Activated T-cell treated with anti-CD3 and anti-CD28 coated beads, Interleukin-2, amount 50 U/mL, for 24 hours (primary cell): Measurements from ENCODE around the gene HDHD2.
"Not testable (repeated sequence)": the region's sequence is repeated elsewhere in the genome, so short reads cannot be mapped to it uniquely, and the experiment has no call there.

Experiments used
- DNase-seq: peaks from one replicate; pipeline ENCODE4 v3.0.0-alpha.2; 2020
- H3K27ac Mint-ChIP-seq: 2 replicates; pipeline ENCODE4 v1.8.0; 2020; ENCODE audit warnings: mild to moderate bottlenecking, mixed read lengths
- H3K27me3 Mint-ChIP-seq: 2 replicates; pipeline ENCODE4 v1.8.0; 2020; ENCODE audit warnings: mixed read lengths
- H3K36me3 Mint-ChIP-seq: 2 replicates; pipeline ENCODE4 v1.8.0; 2020; ENCODE audit warnings: low read depth, mixed read lengths
- H3K4me1 Mint-ChIP-seq: 2 replicates; pipeline ENCODE4 v1.8.0; 2020; ENCODE audit warnings: low read depth, mixed read lengths
- H3K4me3 Mint-ChIP-seq: 2 replicates; pipeline ENCODE4 v1.8.0; 2020; ENCODE audit warnings: mild to moderate bottlenecking, moderate library complexity, mixed read lengths
- H3K9me3 Mint-ChIP-seq: 2 replicates; pipeline ENCODE4 v1.8.0; 2020; ENCODE audit warnings: mixed read lengths

Gene HDHD2

GRCh38 chr18:47166294-47166693 lies 16.0 kb upstream of the HDHD2 start:
- peaks cover 47% of the 10 kb centered on the region for H3K36me3 Mint-ChIP-seq
- H3K4me1 Mint-ChIP-seq: peaks cover 50% of the 10 kb centered on the region
- DNase-seq: no peak
- H3K27me3 Mint-ChIP-seq: no peaks in the 10 kb centered on the region
- H3K27ac Mint-ChIP-seq: no peak overlapping the region
- no peaks in the 10 kb centered on the region for H3K9me3 Mint-ChIP-seq
- H3K4me3 Mint-ChIP-seq: no peak overlapping the region

GRCh38 chr18:47163241-47163640 lies 12.9 kb upstream of the HDHD2 start:
- peaks cover 54% of the 10 kb centered on the region for H3K36me3 Mint-ChIP-seq
- H3K27ac Mint-ChIP-seq: peak overlapping the region; percentile 52
- peaks cover 35% of the 10 kb centered on the region for H3K4me1 Mint-ChIP-seq
- no peak for DNase-seq
- H3K9me3 Mint-ChIP-seq: no peaks in the 10 kb centered on the region
- H3K4me3 Mint-ChIP-seq: no peak overlapping the region
- no peaks in the 10 kb centered on the region for H3K27me3 Mint-ChIP-seq

- H3K27ac Mint-ChIP-seq: no peak overlapping the region
- H3K4me3 Mint-ChIP-seq: no peak overlapping the region
- no peaks in the 10 kb centered on the region for H3K27me3 Mint-ChIP-seq
- H3K36me3 Mint-ChIP-seq: peaks cover 71% of the 10 kb centered on the region
- peaks cover 25% of the 10 kb centered on the region for H3K4me1 Mint-ChIP-seq
- no peak for DNase-seq
- H3K9me3 Mint-ChIP-seq: no peaks in the 10 kb centered on the region
Measured at GRCh38 chr18:47160256-47160655, 10.0 kb upstream of the HDHD2 start.

- H3K36me3 Mint-ChIP-seq: peaks cover 73% of the 10 kb centered on the region
- not testable (repeated sequence) for H3K4me1 Mint-ChIP-seq, DNase-seq, H3K9me3 Mint-ChIP-seq, H3K27ac Mint-ChIP-seq, H3K27me3 Mint-ChIP-seq, H3K4me3 Mint-ChIP-seq
Measured at GRCh38 chr18:47158404-47158803, 8.1 kb upstream of the HDHD2 start.

- peaks cover 66% of the 10 kb centered on the region for H3K36me3 Mint-ChIP-seq
- peak overlapping the region; percentile 91 for H3K4me3 Mint-ChIP-seq
- no peak for DNase-seq
- peak overlapping the region; percentile 98 for H3K27ac Mint-ChIP-seq
- peaks cover 42% of the 10 kb centered on the region for H3K4me1 Mint-ChIP-seq
- H3K9me3 Mint-ChIP-seq: no peaks in the 10 kb centered on the region
- no peaks in the 10 kb centered on the region for H3K27me3 Mint-ChIP-seq
Measured at GRCh38 chr18:47151439-47151838, 1.1 kb upstream of the HDHD2 start.

GRCh38 chr18:47150824-47151366 lies 595 bp upstream of the HDHD2 start:
- peaks cover 47% of the 10 kb centered on the region for H3K4me1 Mint-ChIP-seq
- H3K9me3 Mint-ChIP-seq: no peaks in the 10 kb centered on the region
- H3K4me3 Mint-ChIP-seq: peak overlapping the region; percentile 91
- peak overlapping the region; percentile 98 for H3K27ac Mint-ChIP-seq
- H3K36me3 Mint-ChIP-seq: peaks cover 65% of the 10 kb centered on the region
- no peak for DNase-seq
- no peaks in the 10 kb centered on the region for H3K27me3 Mint-ChIP-seq

- Mint-ChIP-seq H3K36me3 (peaks cover 58% of the 10 kb centered on the region), H3K27me3 (no peaks in the 10 kb centered on the region), H3K4me3 (peak overlapping the region; percentile 91), H3K4me1 (peaks cover 58% of the 10 kb centered on the region), H3K27ac (peak overlapping the region; percentile 98), H3K9me3 (no peaks in the 10 kb centered on the region)
- no peak for DNase-seq
Measured at GRCh38 chr18:47149457-47150028, 757 bp downstream of the HDHD2 start.

GRCh38 chr18:47146206-47146605 lies 4.1 kb downstream of the HDHD2 start:
- H3K4me1 Mint-ChIP-seq: peaks cover 65% of the 10 kb centered on the region
- no peaks in the 10 kb centered on the region for H3K27me3 Mint-ChIP-seq
- no peak for DNase-seq
- no peak overlapping the region for H3K27ac Mint-ChIP-seq
- H3K9me3 Mint-ChIP-seq: no peaks in the 10 kb centered on the region
- H3K4me3 Mint-ChIP-seq: no peak overlapping the region
- H3K36me3 Mint-ChIP-seq: peaks cover 58% of the 10 kb centered on the region

GRCh38 chr18:47143899-47144485 lies 6.3 kb downstream of the HDHD2 start:
- DNase-seq: no peak
- Mint-ChIP-seq H3K4me1 (peaks cover 54% of the 10 kb centered on the region), H3K4me3 (no peak overlapping the region), H3K27me3 (no peaks in the 10 kb centered on the region), H3K36me3 (peaks cover 53% of the 10 kb centered on the region), H3K9me3 (no peaks in the 10 kb centered on the region), H3K27ac (no peak overlapping the region)

- no peak overlapping the region for H3K27ac Mint-ChIP-seq
- H3K9me3 Mint-ChIP-seq: no peaks in the 10 kb centered on the region
- no peaks in the 10 kb centered on the region for H3K27me3 Mint-ChIP-seq
- H3K4me3 Mint-ChIP-seq: no peak overlapping the region
- peaks cover 57% of the 10 kb centered on the region for H3K36me3 Mint-ChIP-seq
- DNase-seq: no peak
- peaks cover 48% of the 10 kb centered on the region for H3K4me1 Mint-ChIP-seq
Measured at GRCh38 chr18:47143153-47143552, 7.1 kb downstream of the HDHD2 start.

- Mint-ChIP-seq H3K9me3 (no peaks in the 10 kb centered on the region), H3K27me3 (no peaks in the 10 kb centered on the region), H3K27ac (no peak overlapping the region), H3K4me1 (peaks cover 39% of the 10 kb centered on the region), H3K36me3 (peaks cover 61% of the 10 kb centered on the region), H3K4me3 (no peak overlapping the region)
- no peak for DNase-seq
Measured at GRCh38 chr18:47141289-47141688, 9.0 kb downstream of the HDHD2 start.

- no peak for DNase-seq
- no peak overlapping the region for H3K27ac Mint-ChIP-seq
- no peaks in the 10 kb centered on the region for H3K27me3 Mint-ChIP-seq
- H3K4me1 Mint-ChIP-seq: peaks cover 33% of the 10 kb centered on the region
- H3K4me3 Mint-ChIP-seq: no peak overlapping the region
- H3K9me3 Mint-ChIP-seq: no peaks in the 10 kb centered on the region
- H3K36me3 Mint-ChIP-seq: peaks cover 78% of the 10 kb centered on the region
Measured at GRCh38 chr18:47121146-47121545, 29.2 kb downstream of the HDHD2 start.

GRCh38 chr18:47120428-47120827 lies 29.9 kb downstream of the HDHD2 start:
- no peak overlapping the region for H3K4me3 Mint-ChIP-seq
- H3K4me1 Mint-ChIP-seq: peaks cover 33% of the 10 kb centered on the region
- H3K27me3 Mint-ChIP-seq: no peaks in the 10 kb centered on the region
- DNase-seq: no peak
- H3K9me3 Mint-ChIP-seq: no peaks in the 10 kb centered on the region
- H3K36me3 Mint-ChIP-seq: peaks cover 77% of the 10 kb centered on the region
- H3K27ac Mint-ChIP-seq: peak overlapping the region; percentile 82

- peaks cover 79% of the 10 kb centered on the region for H3K36me3 Mint-ChIP-seq
- no peak for DNase-seq
- H3K4me1 Mint-ChIP-seq: peaks cover 31% of the 10 kb centered on the region
- no peaks in the 10 kb centered on the region for H3K9me3 Mint-ChIP-seq
- H3K4me3 Mint-ChIP-seq: no peak overlapping the region
- no peaks in the 10 kb centered on the region for H3K27me3 Mint-ChIP-seq
- no peak overlapping the region for H3K27ac Mint-ChIP-seq
Measured at GRCh38 chr18:47118981-47119380, 31.3 kb downstream of the HDHD2 start.

- peaks cover 10% of the 10 kb centered on the region for H3K4me1 Mint-ChIP-seq
- H3K27ac Mint-ChIP-seq: no peak overlapping the region
- no peak for DNase-seq
- peaks cover 85% of the 10 kb centered on the region for H3K36me3 Mint-ChIP-seq
- H3K9me3 Mint-ChIP-seq: no peaks in the 10 kb centered on the region
- H3K4me3 Mint-ChIP-seq: no peak overlapping the region
- no peaks in the 10 kb centered on the region for H3K27me3 Mint-ChIP-seq
Measured at GRCh38 chr18:47115205-47115604, 35.1 kb downstream of the HDHD2 start.
